Measurements from ENCODE around the gene DCBLD2.

DCBLD2 gene

DNA sequence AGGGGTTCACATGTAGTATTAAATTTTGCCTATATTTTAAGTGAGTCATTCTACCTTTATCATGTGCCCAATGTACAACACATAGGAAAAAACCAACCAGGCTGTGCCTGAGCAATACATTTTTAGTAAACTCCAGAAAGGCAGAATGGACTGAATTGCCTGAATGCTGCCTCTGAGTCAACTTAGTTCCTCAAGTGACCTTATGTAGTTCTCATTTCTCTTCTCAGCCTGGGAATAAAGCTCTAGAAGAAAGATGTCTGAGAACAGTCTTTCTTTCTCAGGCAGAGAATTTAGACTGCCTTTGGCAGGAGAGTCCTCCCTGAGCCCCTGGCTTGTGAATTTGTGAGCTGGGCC is 125.4 kb downstream of the DCBLD2 start:
- Histone ChIP-seq H3K27me3 (ENCODE audit: control insufficient read depth in 3 of 3, insufficient read depth in 3 of 3, low read depth in 1 of 3, low read length in 3 of 3) (no peaks in the 10 kb centered on the region), H3K14ac (ENCODE audit: low read length) (no peak overlapping the region), H3K9me3 (replicated peaks in 1 of 2; ENCODE audit: control insufficient read depth in 2 of 2, insufficient read depth in 1 of 2, low read depth in 1 of 2, low read length in 2 of 2) (no peaks in the 10 kb centered on the region), H3K36me3 (replicated peaks in 1 of 2; ENCODE audit: control insufficient read depth in 2 of 2, insufficient read depth in 2 of 2, low read length in 2 of 2) (no peaks in the 10 kb centered on the region), H3K4me1 (ENCODE audit: control insufficient read depth in 2 of 2, insufficient read depth in 1 of 2, low read depth in 1 of 2, low read length in 2 of 2) (no peaks in the 10 kb centered on the region), H4K91ac (ENCODE audit: low read depth, low read length, poor library complexity) (no peak overlapping the region), H2BK15ac (ENCODE audit: low read length) (no peak overlapping the region), H4K8ac (ENCODE audit: low read depth, low read length) (no peak overlapping the region), H2BK12ac (ENCODE audit: low read length) (no peak overlapping the region), H3K27ac (replicated peaks; ENCODE audit: low read length) (no peak overlapping the region), H2AK5ac (ENCODE audit: low read depth, low read length) (no peak overlapping the region), H3K18ac (ENCODE audit: low read length) (no peak overlapping the region), H3K9ac (ENCODE audit: low read depth, low read length, poor library complexity) (no peak overlapping the region), H3K23ac (ENCODE audit: low read depth, low read length, poor library complexity) (no peak overlapping the region), H3K4me2 (ENCODE audit: insufficient read depth, low read length, poor library complexity, severe bottlenecking) (no peak overlapping the region), H3K79me1 (ENCODE audit: low read depth, low read length) (no peaks in the 10 kb centered on the region), H3K4me3 (ENCODE audit: low read length in 2 of 2) (no peak overlapping the region), H2BK5ac (ENCODE audit: low read length) (no peak overlapping the region), H3K4ac (ENCODE audit: low read length) (no peak overlapping the region), H2BK120ac (ENCODE audit: low read depth, low read length) (no peak overlapping the region), H2AFZ (ENCODE audit: low read length) (no peak overlapping the region)
- no peak for DNase-seq (ENCODE audit: low spot score)

- Histone ChIP-seq H3K4me2 (ENCODE audit: insufficient read depth, low read length, poor library complexity, severe bottlenecking) (no peak overlapping the region), H2BK120ac (ENCODE audit: low read depth, low read length) (no peak overlapping the region), H3K27me3 (ENCODE audit: control insufficient read depth in 3 of 3, insufficient read depth in 3 of 3, low read depth in 1 of 3, low read length in 3 of 3) (no peaks in the 10 kb centered on the region), H3K4me1 (ENCODE audit: control insufficient read depth in 2 of 2, insufficient read depth in 1 of 2, low read depth in 1 of 2, low read length in 2 of 2) (no peaks in the 10 kb centered on the region), H2AK5ac (ENCODE audit: low read depth, low read length) (no peak overlapping the region), H3K79me1 (ENCODE audit: low read depth, low read length) (no peaks in the 10 kb centered on the region), H3K23ac (ENCODE audit: low read depth, low read length, poor library complexity) (no peak overlapping the region), H3K4ac (ENCODE audit: low read length) (no peak overlapping the region), H4K91ac (ENCODE audit: low read depth, low read length, poor library complexity) (no peak overlapping the region), H2AFZ (ENCODE audit: low read length) (no peak overlapping the region), H4K8ac (ENCODE audit: low read depth, low read length) (no peak overlapping the region), H2BK12ac (ENCODE audit: low read length) (no peak overlapping the region), H2BK5ac (ENCODE audit: low read length) (no peak overlapping the region), H2BK15ac (ENCODE audit: low read length) (no peak overlapping the region), H3K4me3 (ENCODE audit: low read length in 2 of 2) (no peak overlapping the region), H3K36me3 (replicated peaks in 1 of 2; ENCODE audit: control insufficient read depth in 2 of 2, insufficient read depth in 2 of 2, low read length in 2 of 2) (no peaks in the 10 kb centered on the region), H3K9ac (ENCODE audit: low read depth, low read length, poor library complexity) (no peak overlapping the region), H3K14ac (ENCODE audit: low read length) (no peak overlapping the region), H3K18ac (ENCODE audit: low read length) (no peak overlapping the region), H3K9me3 (replicated peaks in 1 of 2; ENCODE audit: control insufficient read depth in 2 of 2, insufficient read depth in 1 of 2, low read depth in 1 of 2, low read length in 2 of 2) (no peaks in the 10 kb centered on the region), H3K27ac (replicated peaks; ENCODE audit: low read length) (no peak overlapping the region)
- DNase-seq (ENCODE audit: low spot score): no peak
- no CpG with 5 or more reads among the region's 3 CpGs for WGBS, 2 donors (ENCODE audit: extremely low coverage in 2 of 2, insufficient read length in 2 of 2, insufficient replicate concordance in 1 of 2)
These were observed 125.9 kb downstream of the DCBLD2 start for GRCh38 chr3:98775459-98776139.

DNA sequence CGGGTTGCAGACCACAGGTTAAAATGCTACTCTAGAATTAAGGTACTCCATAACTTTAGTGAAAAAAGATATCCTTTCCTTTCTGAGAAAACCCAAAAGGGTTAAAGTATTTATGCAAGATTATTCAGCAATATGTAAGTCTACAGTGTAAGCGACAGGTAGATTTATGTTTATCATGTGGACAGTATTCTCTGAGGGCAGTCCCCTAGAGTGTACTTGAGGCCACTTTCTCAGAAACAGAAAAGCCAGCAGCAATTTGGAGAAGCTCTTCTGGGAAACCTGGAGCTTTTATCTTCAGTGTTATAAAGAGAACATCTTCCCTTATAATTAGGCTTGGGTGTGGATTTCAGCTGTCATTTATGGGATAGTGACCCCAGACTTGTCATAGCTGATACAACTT is 129.5 kb downstream of the DCBLD2 start:
- Histone ChIP-seq H3K18ac (ENCODE audit: low read length) (no peak overlapping the region), H2BK120ac (ENCODE audit: low read depth, low read length) (no peak overlapping the region), H4K8ac (ENCODE audit: low read depth, low read length) (no peak overlapping the region), H2AK5ac (ENCODE audit: low read depth, low read length) (no peak overlapping the region), H3K27ac (replicated peaks; ENCODE audit: low read length) (no peak overlapping the region), H3K4me2 (ENCODE audit: insufficient read depth, low read length, poor library complexity, severe bottlenecking) (no peak overlapping the region), H2BK5ac (ENCODE audit: low read length) (no peak overlapping the region), H3K14ac (ENCODE audit: low read length) (no peak overlapping the region), H3K9me3 (replicated peaks in 1 of 2; ENCODE audit: control insufficient read depth in 2 of 2, insufficient read depth in 1 of 2, low read depth in 1 of 2, low read length in 2 of 2) (no peaks in the 10 kb centered on the region), H3K79me1 (ENCODE audit: low read depth, low read length) (no peaks in the 10 kb centered on the region), H3K9ac (ENCODE audit: low read depth, low read length, poor library complexity) (no peak overlapping the region), H3K36me3 (replicated peaks in 1 of 2; ENCODE audit: control insufficient read depth in 2 of 2, insufficient read depth in 2 of 2, low read length in 2 of 2) (no peaks in the 10 kb centered on the region), H2BK12ac (ENCODE audit: low read length) (no peak overlapping the region), H2BK15ac (ENCODE audit: low read length) (no peak overlapping the region), H3K4me1 (ENCODE audit: control insufficient read depth in 2 of 2, insufficient read depth in 1 of 2, low read depth in 1 of 2, low read length in 2 of 2) (peaks cover 0 to 4% of the 10 kb centered on the region in 2 donors), H4K91ac (ENCODE audit: low read depth, low read length, poor library complexity) (no peak overlapping the region), H2AFZ (ENCODE audit: low read length) (no peak overlapping the region), H3K27me3 (ENCODE audit: control insufficient read depth in 3 of 3, insufficient read depth in 3 of 3, low read depth in 1 of 3, low read length in 3 of 3) (no peaks in the 10 kb centered on the region), H3K23ac (ENCODE audit: low read depth, low read length, poor library complexity) (no peak overlapping the region), H3K4me3 (ENCODE audit: low read length in 2 of 2) (no peak overlapping the region), H3K4ac (ENCODE audit: low read length) (no peak overlapping the region)
- no CpG with 5 or more reads among the region's 2 CpGs for WGBS, 2 donors (ENCODE audit: extremely low coverage in 2 of 2, insufficient read length in 2 of 2, insufficient replicate concordance in 1 of 2)
- no peak for DNase-seq (ENCODE audit: low spot score)

DNA sequence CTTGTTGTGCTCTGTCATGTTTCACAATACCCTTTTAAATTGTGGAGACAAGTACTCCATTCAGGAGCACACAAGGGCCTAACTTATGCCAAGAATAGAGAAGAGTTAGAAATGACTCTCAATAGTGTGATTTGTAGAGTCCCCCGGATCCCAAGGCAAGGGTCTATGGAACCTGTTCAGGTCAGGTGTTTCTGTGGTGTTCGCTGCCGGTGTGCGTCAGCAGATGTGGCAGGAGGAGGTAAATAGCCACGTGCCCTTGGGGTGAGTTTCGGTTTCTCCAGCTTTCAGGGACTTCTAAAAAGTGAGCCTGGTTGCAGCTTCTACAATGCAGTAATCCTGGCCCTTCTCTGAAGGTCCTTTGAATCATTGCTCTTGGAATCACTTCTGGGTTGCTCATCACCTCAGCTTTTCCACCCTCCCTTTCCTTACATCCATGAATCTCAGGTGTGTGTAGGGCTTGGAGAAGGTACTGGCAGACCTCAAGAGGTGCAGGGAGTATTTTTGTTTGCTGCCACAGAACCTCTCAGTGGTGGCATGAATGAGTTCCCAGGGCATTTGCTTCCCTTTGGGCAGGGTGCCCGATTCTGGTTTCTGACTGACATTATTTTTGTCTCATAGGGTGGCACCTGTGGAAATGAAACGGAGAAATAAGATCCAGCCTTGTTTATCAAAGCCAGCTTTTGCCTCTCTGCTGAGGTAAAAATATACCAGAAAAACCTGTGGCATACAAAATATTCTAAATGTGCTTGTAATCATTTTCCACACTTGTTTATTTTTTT is 131.0 kb downstream of the DCBLD2 start:
- Histone ChIP-seq H3K36me3 (replicated peaks in 1 of 2; ENCODE audit: control insufficient read depth in 2 of 2, insufficient read depth in 2 of 2, low read length in 2 of 2) (no peaks in the 10 kb centered on the region), H3K4me2 (ENCODE audit: insufficient read depth, low read length, poor library complexity, severe bottlenecking) (no peak overlapping the region), H4K8ac (ENCODE audit: low read depth, low read length) (no peak overlapping the region), H3K27me3 (ENCODE audit: control insufficient read depth in 3 of 3, insufficient read depth in 3 of 3, low read depth in 1 of 3, low read length in 3 of 3) (no peaks in the 10 kb centered on the region), H3K79me1 (ENCODE audit: low read depth, low read length) (no peaks in the 10 kb centered on the region), H2BK15ac (ENCODE audit: low read length) (no peak overlapping the region), H3K9me3 (replicated peaks in 1 of 2; ENCODE audit: control insufficient read depth in 2 of 2, insufficient read depth in 1 of 2, low read depth in 1 of 2, low read length in 2 of 2) (no peaks in the 10 kb centered on the region), H3K14ac (ENCODE audit: low read length) (no peak overlapping the region), H2AFZ (ENCODE audit: low read length) (no peak overlapping the region), H3K4me1 (ENCODE audit: control insufficient read depth in 2 of 2, insufficient read depth in 1 of 2, low read depth in 1 of 2, low read length in 2 of 2) (peaks cover 0 to 4% of the 10 kb centered on the region in 2 donors), H3K4me3 (ENCODE audit: low read length in 2 of 2) (no peak overlapping the region), H3K9ac (ENCODE audit: low read depth, low read length, poor library complexity) (no peak overlapping the region), H3K27ac (replicated peaks; ENCODE audit: low read length) (no peak overlapping the region), H2BK120ac (ENCODE audit: low read depth, low read length) (no peak overlapping the region), H3K23ac (ENCODE audit: low read depth, low read length, poor library complexity) (no peak overlapping the region), H4K91ac (ENCODE audit: low read depth, low read length, poor library complexity) (no peak overlapping the region), H2BK12ac (ENCODE audit: low read length) (no peak overlapping the region), H2AK5ac (ENCODE audit: low read depth, low read length) (no peak overlapping the region), H2BK5ac (ENCODE audit: low read length) (no peak overlapping the region), H3K4ac (ENCODE audit: low read length) (no peak overlapping the region), H3K18ac (ENCODE audit: low read length) (no peak overlapping the region)
- no peak for DNase-seq (ENCODE audit: low spot score)
- no CpG with 5 or more reads among the region's 8 CpGs for WGBS, 2 donors (ENCODE audit: extremely low coverage in 2 of 2, insufficient read length in 2 of 2, insufficient replicate concordance in 1 of 2)
